ENCODE results near the gene GGT6.
A peak's percentile ranks its signal among the peaks of the same experiment; 100 is the strongest.
"Not testable (repeated sequence)": the region's sequence is repeated elsewhere in the genome, so short reads cannot be mapped to it uniquely, and the experiment has no call there.

The GGT6 gene

GRCh38 chr17:4592240-4593005, 32.0 kb upstream of the GGT6 start:
- no peaks in the 10 kb centered on the region for H3K36me3 ChIP-seq
- peaks cover 19% of the 10 kb centered on the region; the same call in 1 of the 2 replicates for H4K20me1 ChIP-seq
- no peak overlapping the region for H3K4me2 ChIP-seq
- H3K9me3 ChIP-seq = no peaks in the 10 kb centered on the region
- no peak overlapping the region for H3K4me3 ChIP-seq
- no peak overlapping the region for H3K9ac ChIP-seq
- H3K27me3 ChIP-seq = no peaks in the 10 kb centered on the region
- H3K27ac ChIP-seq = no peak overlapping the region
- H3K4me1 ChIP-seq = peaks cover 50% of the 10 kb centered on the region
- TF ChIP-seq Cebpa-rat (IDR thresholded peaks at IDR 0.05) = no peak

DNA sequence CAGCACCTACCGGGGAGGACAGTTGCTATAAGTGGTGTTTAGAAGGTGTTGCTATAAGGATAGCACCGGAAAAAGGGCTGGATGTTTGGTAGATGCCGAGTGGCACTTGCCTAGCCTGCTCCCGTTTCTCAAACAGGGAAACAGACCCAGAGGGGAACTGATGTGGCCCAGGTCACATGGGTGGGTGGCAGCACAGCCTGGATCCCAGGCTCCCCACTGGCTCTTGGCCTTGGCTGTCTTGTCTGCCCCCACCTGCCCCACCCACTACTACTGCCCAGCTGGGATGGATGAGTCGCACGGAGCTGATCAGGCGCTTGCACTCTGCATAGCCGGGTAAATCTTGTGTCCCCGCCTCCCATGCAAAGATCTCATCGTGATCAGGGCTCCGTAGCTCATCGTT, 31.2 kb upstream of the GGT6 start:
- no peak overlapping the region for H3K9ac ChIP-seq
- H3K9me3 ChIP-seq = no peaks in the 10 kb centered on the region
- no peak for TF ChIP-seq Cebpa-rat (IDR thresholded peaks at IDR 0.05)
- H3K27ac ChIP-seq = no peak overlapping the region
- H3K36me3 ChIP-seq = no peaks in the 10 kb centered on the region
- H3K27me3 ChIP-seq = peaks cover 2% of the 10 kb centered on the region
- no peak overlapping the region for H3K4me3 ChIP-seq
- no peak overlapping the region for H3K4me2 ChIP-seq
- H3K4me1 ChIP-seq = peaks cover 59% of the 10 kb centered on the region
- H4K20me1 ChIP-seq = peaks cover 24% of the 10 kb centered on the region; the same call in 1 of the 2 replicates

- H3K4me1 ChIP-seq = peaks cover 61% of the 10 kb centered on the region
- H3K9me3 ChIP-seq = no peaks in the 10 kb centered on the region
- no peak overlapping the region for H3K9ac ChIP-seq
- no peak overlapping the region for H3K27ac ChIP-seq
- H3K4me2 ChIP-seq = no peak overlapping the region
- TF ChIP-seq Cebpa-rat (IDR thresholded peaks at IDR 0.05) = no peak
- peaks cover 7% of the 10 kb centered on the region for H3K27me3 ChIP-seq
- H4K20me1 ChIP-seq = peaks cover 24% of the 10 kb centered on the region; the same call in 1 of the 2 replicates
- H3K4me3 ChIP-seq = no peak overlapping the region
- no peaks in the 10 kb centered on the region for H3K36me3 ChIP-seq
Observed at GRCh38 chr17:4590981-4591453, 30.6 kb upstream of the GGT6 start.

DNA sequence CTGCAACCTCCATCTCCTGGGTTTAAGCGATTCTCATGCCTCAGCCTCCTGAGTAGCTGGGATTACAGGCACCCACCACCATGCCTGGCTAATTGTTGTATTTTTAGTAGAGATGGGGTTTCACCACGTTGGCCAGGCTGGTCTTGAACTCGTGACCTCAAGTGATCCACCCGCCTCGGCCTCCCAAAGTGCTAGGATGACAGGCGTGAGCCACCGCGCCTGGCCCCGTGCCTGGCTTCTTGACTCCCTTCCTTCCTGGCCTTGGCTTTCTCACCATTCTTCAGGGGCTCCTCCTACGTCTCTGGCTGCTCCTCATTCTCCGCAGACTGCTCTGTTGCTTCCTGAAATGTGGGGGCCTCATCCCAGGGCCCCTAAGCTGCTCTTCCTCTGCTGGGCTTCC, 29.7 kb upstream of the GGT6 start:
- H3K4me1 ChIP-seq = peaks cover 54% of the 10 kb centered on the region
- H3K4me3 ChIP-seq, H3K27ac ChIP-seq, H3K9me3 ChIP-seq, H3K36me3 ChIP-seq, H3K9ac ChIP-seq: not testable (repeated sequence)
- peaks cover 17% of the 10 kb centered on the region for H3K27me3 ChIP-seq
- peak overlapping the region; percentile 33 for H3K4me2 ChIP-seq
- peaks cover 26% of the 10 kb centered on the region for H4K20me1 ChIP-seq

- H3K9me3 ChIP-seq = no peaks in the 10 kb centered on the region
- peaks cover 27% of the 10 kb centered on the region for H3K27me3 ChIP-seq
- 0 out of 2 replicates have a peak overlapping the region, but pooled peaks have one; percentile 4 for H3K27ac ChIP-seq
- peak overlapping the region; percentile 43 for H3K4me3 ChIP-seq
- H4K20me1 ChIP-seq = peaks cover 33% of the 10 kb centered on the region
- peak overlapping the region; percentile 86 for H3K4me2 ChIP-seq
- H3K9ac ChIP-seq = no peak overlapping the region; the same call in 1 of the 2 replicates
- H3K4me1 ChIP-seq = peaks cover 56% of the 10 kb centered on the region
- H3K36me3 ChIP-seq = no peaks in the 10 kb centered on the region
- no peak for TF ChIP-seq Cebpa-rat (IDR thresholded peaks at IDR 0.05)
Observed at GRCh38 chr17:4588898-4589625, 28.7 kb upstream of the GGT6 start.

- peaks cover 36% of the 10 kb centered on the region for H4K20me1 ChIP-seq
- H3K27ac ChIP-seq = peak overlapping the region; percentile 47; the same call in 1 of the 2 replicates
- H3K9me3 ChIP-seq = no peaks in the 10 kb centered on the region
- peak overlapping the region; percentile 54; the same call in 1 of the 2 replicates for H3K9ac ChIP-seq
- peak overlapping the region; percentile 43 for H3K4me3 ChIP-seq
- peak overlapping the region; percentile 86 for H3K4me2 ChIP-seq
- TF ChIP-seq Cebpa-rat (IDR thresholded peaks at IDR 0.05) = no peak
- H3K4me1 ChIP-seq = peaks cover 63% of the 10 kb centered on the region
- no peaks in the 10 kb centered on the region for H3K36me3 ChIP-seq
- H3K27me3 ChIP-seq = peaks cover 33% of the 10 kb centered on the region
Observed at GRCh38 chr17:4588391-4588790, 28.0 kb upstream of the GGT6 start.

DNA sequence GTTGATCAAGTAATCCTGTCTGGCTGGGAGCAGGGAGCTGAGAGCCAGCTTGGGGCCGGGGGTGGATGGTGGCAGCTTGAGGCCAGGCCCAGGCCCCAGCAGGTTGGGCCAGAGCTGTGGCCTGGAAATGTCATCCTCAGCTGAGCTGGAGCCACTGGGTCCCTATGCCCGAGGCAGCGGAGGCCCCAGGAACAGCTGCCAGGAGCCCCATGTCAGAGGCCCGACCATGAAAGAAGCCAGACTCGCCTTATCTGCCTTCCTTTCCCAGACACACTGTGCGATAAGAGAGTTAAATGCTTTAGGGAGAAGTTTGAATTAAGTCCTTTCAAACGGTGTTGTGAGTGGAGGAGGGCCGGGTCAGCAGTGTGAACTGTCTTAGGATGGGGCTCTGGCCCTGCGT, 27.4 kb upstream of the GGT6 start:
- TF ChIP-seq Cebpa-rat (IDR thresholded peaks at IDR 0.05) = no peak
- H4K20me1 ChIP-seq = peaks cover 38% of the 10 kb centered on the region
- peaks cover 39% of the 10 kb centered on the region for H3K27me3 ChIP-seq
- H3K27ac ChIP-seq = peak overlapping the region; percentile 47; the same call in 1 of the 2 replicates
- H3K9me3 ChIP-seq = no peaks in the 10 kb centered on the region
- peak overlapping the region; percentile 86 for H3K4me2 ChIP-seq
- peak overlapping the region; percentile 54; the same call in 1 of the 2 replicates for H3K9ac ChIP-seq
- H3K4me1 ChIP-seq = peaks cover 66% of the 10 kb centered on the region
- peak overlapping the region; percentile 43 for H3K4me3 ChIP-seq
- no peaks in the 10 kb centered on the region for H3K36me3 ChIP-seq

DNA sequence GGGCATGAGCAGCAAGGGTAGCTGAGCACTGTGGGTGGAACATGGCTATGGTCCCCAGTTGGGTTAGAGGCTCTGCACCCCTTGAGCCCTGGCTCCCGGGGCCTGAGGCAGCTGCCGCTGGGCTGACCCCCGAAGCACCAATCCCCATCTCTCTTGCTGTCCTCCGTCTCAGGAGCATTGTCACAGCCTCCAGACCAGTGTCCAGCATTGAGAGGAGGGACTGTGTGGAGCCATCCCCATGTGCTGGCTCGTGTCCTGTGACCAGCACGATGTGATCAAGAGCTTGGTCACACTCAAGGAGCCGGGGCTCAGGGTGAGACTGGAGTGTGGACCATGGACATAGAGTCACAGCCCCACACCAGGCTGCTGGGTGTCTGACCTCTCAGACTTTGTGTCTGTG, 26.8 kb upstream of the GGT6 start:
- H3K27ac ChIP-seq = no peak overlapping the region
- H3K9me3 ChIP-seq = no peaks in the 10 kb centered on the region
- no peak overlapping the region for H3K4me3 ChIP-seq
- H3K36me3 ChIP-seq = no peaks in the 10 kb centered on the region
- 0 out of 2 replicates have a peak overlapping the region, but pooled peaks have one; percentile 54 for H3K9ac ChIP-seq
- H3K27me3 ChIP-seq = peaks cover 45% of the 10 kb centered on the region
- peaks cover 38% of the 10 kb centered on the region for H4K20me1 ChIP-seq
- no peak for TF ChIP-seq Cebpa-rat (IDR thresholded peaks at IDR 0.05)
- H3K4me2 ChIP-seq = peak overlapping the region; percentile 86
- peaks cover 66% of the 10 kb centered on the region for H3K4me1 ChIP-seq

- H3K36me3 ChIP-seq = no peaks in the 10 kb centered on the region
- peaks cover 38% of the 10 kb centered on the region for H4K20me1 ChIP-seq
- H3K4me1 ChIP-seq = peaks cover 60% of the 10 kb centered on the region
- H3K9ac ChIP-seq = no peak overlapping the region
- peaks cover 47% of the 10 kb centered on the region for H3K27me3 ChIP-seq
- H3K4me3 ChIP-seq = no peak overlapping the region
- H3K4me2 ChIP-seq = no peak overlapping the region
- no peaks in the 10 kb centered on the region for H3K9me3 ChIP-seq
- no peak for TF ChIP-seq Cebpa-rat (IDR thresholded peaks at IDR 0.05)
- H3K27ac ChIP-seq = no peak overlapping the region
Observed at GRCh38 chr17:4586043-4586442, 25.7 kb upstream of the GGT6 start.

DNA sequence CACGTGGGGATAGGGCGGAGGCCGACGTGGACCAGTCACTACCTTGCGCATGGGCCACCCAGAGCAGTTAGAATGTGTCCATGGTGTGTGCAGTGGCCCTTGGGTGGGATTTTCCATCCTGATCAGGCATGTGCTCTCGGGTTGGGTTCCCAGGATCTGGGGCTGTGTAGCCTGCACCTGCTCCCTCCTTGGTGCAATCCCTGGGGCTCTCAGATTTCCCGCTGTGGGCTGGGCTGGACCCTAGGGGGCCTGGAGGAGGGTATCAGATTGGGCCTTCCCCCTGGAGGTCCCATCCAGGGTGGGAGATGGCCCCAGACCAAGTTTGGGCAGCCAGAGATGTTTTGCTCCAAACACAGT, 25.2 kb upstream of the GGT6 start:
- Histone ChIP-seq H3K4me1 (peaks cover 58% of the 10 kb centered on the region), H3K4me3 (no peak overlapping the region), H3K4me2 (no peak overlapping the region)

More for the DNA sequence above, 25.2 kb upstream of the GGT6 start:
- Histone ChIP-seq H3K36me3 (no peaks in the 10 kb centered on the region), H3K27ac (no peak overlapping the region), H3K9ac (no peak overlapping the region), H3K27me3 (peaks cover 47% of the 10 kb centered on the region), H3K9me3 (no peaks in the 10 kb centered on the region), H4K20me1 (peaks cover 38% of the 10 kb centered on the region)
- TF ChIP-seq Cebpa-rat (IDR thresholded peaks at IDR 0.05) = no peak
